Endothelial cell of umbilical vein (primary cell): ENCODE data around the gene ADGB.

Source experiments
- EZH2 ChIP-seq: IDR thresholded peaks from 2 replicates; pipeline ENCODE4 v1.6.1; 2012; ENCODE audit warnings: borderline replicate concordance, low read depth, mild to moderate bottlenecking, moderate library complexity, low read length, inconsistent platforms; ENCODE audit not compliant: severe bottlenecking
- FOS ChIP-seq: IDR thresholded peaks from 2 replicates; pipeline ENCODE4 v1.6.1; 2011; ENCODE audit warnings: mild to moderate bottlenecking, low read length, moderate library complexity, borderline replicate concordance; ENCODE audit not compliant: insufficient read depth
- GATA2 ChIP-seq: IDR thresholded peaks from 2 replicates; pipeline ENCODE4 v1.7.0; 2011; ENCODE audit warnings: low read depth, mild to moderate bottlenecking, moderate library complexity, mixed read lengths, low read length; ENCODE audit not compliant: insufficient read length, insufficient read depth
- JUN ChIP-seq: IDR thresholded peaks from 2 replicates; pipeline ENCODE4 v1.6.1; 2011; ENCODE audit warnings: borderline replicate concordance, low read depth; ENCODE audit not compliant: insufficient read length, insufficient read depth
- MYC ChIP-seq: IDR thresholded peaks from one replicate; pipeline ENCODE4 v1.6.1; 2011; ENCODE audit warnings: mild to moderate bottlenecking, low read depth, low read length
- POLR2A ChIP-seq: IDR thresholded peaks from 2 replicates; pipeline ENCODE4 v1.6.1; 2012; ENCODE audit warnings: low read depth, mild to moderate bottlenecking, control low read depth, low read length
- POLR2AphosphoS5 ChIP-seq: IDR thresholded peaks from 2 replicates; pipeline ENCODE4 v1.6.1; 2012; ENCODE audit warnings: low read depth, mild to moderate bottlenecking, control low read depth, low read length, moderate library complexity; ENCODE audit not compliant: insufficient read depth
- TF ChIP-seq, protein P1 (sequence below), 2 donors: IDR thresholded peaks; 1 replicate in 1 of 2; 2 replicates in 1 of 2; pipeline ENCODE4 v1.5.1; 2011; ENCODE audit warnings: low read length in 2 of 2, mild to moderate bottlenecking in 2 of 2, moderate library complexity in 2 of 2, control low read depth in 1 of 2, inconsistent platforms in 1 of 2, low read depth in 1 of 2; ENCODE audit not compliant: insufficient read depth in 1 of 2; ENCODE audit errors: extremely low read depth in 1 of 2
- TF ChIP-seq, protein P2 (sequence below): IDR thresholded peaks from 2 replicates; pipeline ENCODE4 v1.6.1; 2011; ENCODE audit not compliant: insufficient read depth, insufficient read length

DNA sequence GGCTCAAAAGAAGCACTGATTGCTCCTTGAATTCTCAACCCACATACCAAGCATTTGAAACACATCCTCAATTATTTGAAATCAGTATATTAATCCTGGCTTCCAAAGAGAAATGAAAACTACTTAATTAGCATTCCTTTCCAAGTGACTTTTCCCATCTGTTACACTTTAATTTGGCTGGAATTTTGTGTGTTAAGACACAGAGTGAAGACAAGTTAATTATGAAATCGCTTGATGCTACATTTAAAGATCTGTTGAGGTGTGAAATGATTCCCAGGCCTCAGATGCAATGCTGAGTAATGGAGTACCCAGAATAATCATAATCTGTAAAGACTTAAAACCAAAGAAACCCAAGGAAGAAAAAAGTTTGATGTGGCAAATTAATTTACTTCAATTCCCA, 241.4 kb downstream of the ADGB start:
- TF ChIP-seq POLR2AphosphoS5 (no peak), EZH2 (no peak), POLR2A (no peak), JUN (no peak), FOS (no peak), MYC (no peak), GATA2 (no peak)
- TF ChIP-seq, protein P1, sequence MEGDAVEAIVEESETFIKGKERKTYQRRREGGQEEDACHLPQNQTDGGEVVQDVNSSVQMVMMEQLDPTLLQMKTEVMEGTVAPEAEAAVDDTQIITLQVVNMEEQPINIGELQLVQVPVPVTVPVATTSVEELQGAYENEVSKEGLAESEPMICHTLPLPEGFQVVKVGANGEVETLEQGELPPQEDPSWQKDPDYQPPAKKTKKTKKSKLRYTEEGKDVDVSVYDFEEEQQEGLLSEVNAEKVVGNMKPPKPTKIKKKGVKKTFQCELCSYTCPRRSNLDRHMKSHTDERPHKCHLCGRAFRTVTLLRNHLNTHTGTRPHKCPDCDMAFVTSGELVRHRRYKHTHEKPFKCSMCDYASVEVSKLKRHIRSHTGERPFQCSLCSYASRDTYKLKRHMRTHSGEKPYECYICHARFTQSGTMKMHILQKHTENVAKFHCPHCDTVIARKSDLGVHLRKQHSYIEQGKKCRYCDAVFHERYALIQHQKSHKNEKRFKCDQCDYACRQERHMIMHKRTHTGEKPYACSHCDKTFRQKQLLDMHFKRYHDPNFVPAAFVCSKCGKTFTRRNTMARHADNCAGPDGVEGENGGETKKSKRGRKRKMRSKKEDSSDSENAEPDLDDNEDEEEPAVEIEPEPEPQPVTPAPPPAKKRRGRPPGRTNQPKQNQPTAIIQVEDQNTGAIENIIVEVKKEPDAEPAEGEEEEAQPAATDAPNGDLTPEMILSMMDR (IDR thresholded peaks at IDR 0.05; ENCODE audit: extremely low read depth in 1 of 2, insufficient read depth in 1 of 2, low read depth in 1 of 2, low read length in 2 of 2): no peak
- TF ChIP-seq, protein P2, sequence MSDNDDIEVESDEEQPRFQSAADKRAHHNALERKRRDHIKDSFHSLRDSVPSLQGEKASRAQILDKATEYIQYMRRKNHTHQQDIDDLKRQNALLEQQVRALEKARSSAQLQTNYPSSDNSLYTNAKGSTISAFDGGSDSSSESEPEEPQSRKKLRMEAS: no peak
